Caco-2 (cell line): ENCODE measurements around the gene RAB9A. TPM values are rescaled to one million over a fixed set of nuclear protein-coding genes. Genes with fewer than 3 reads are reported as not detected.

ENCODE experiments used
- BruUV-seq: library from RNA; stranded (reverse); fragments of 400-500 nt; replicated peaks from 2 replicates; lab custom pipeline; 2021; lab: Mats Ljungman, UMichigan
- CTCF ChIA-PET: fragments of 300-600 bp; sonication (Branson Sonifier 250); formaldehyde crosslinking; loops from one replicate; lab custom pipeline; 2022; ENCODE audit warnings: antibody characterized with exemption; lab: Charles Lee
- POLR2A ChIA-PET: fragments of 300-600 bp; sonication (Branson Sonifier 250); formaldehyde crosslinking; loops from one replicate; lab custom pipeline; 2022; ENCODE audit warnings: antibody characterized with exemption; lab: Charles Lee
- DNase-seq, 2 experiments: peaks; one replicate each; pipeline versions ENCODE4 v3.0.0 to v3.0.0-alpha.2; 2020 to 2022
- H3K27me3 ChIP-seq: replicated peaks from 2 replicates; pipeline ENCODE4 v1.6.0; 2011; ENCODE audit warnings: low read length; ENCODE audit not compliant: control insufficient read depth, insufficient read depth
- H3K36me3 ChIP-seq: 2 replicates; pipeline ENCODE4 v1.5.1; 2011; ENCODE audit warnings: low read length; ENCODE audit not compliant: control insufficient read depth, insufficient read depth
- H3K4me1 ChIP-seq: fragments of 250-450 bp; sonication (Bioruptor Pico); 2 replicates; pipeline ENCODE4 v1.5.1; 2020; ENCODE audit warnings: mild to moderate bottlenecking
- H3K4me3 ChIP-seq: 2 replicates; pipeline ENCODE4 v1.5.1; 2011; ENCODE audit warnings: low read depth, mild to moderate bottlenecking, control low read depth, low read length
- H3K9me3 ChIP-seq: fragments of 250-450 bp; sonication (Bioruptor Pico); 2 replicates; pipeline ENCODE4 v1.5.1; 2020; ENCODE audit warnings: mild to moderate bottlenecking, moderate library complexity
- H3K27ac Mint-ChIP-seq: one replicate; pipeline ENCODE4 v1.8.0; 2022; ENCODE audit warnings: mixed read lengths; ENCODE audit not compliant: unreplicated experiment
- H3K27me3 Mint-ChIP-seq: one replicate; pipeline ENCODE4 v1.8.0; 2022; ENCODE audit warnings: mixed read lengths; ENCODE audit not compliant: insufficient read depth, unreplicated experiment
- H3K36me3 Mint-ChIP-seq: one replicate; pipeline ENCODE4 v1.8.0; 2022; ENCODE audit warnings: mild to moderate bottlenecking, mixed read lengths; ENCODE audit not compliant: insufficient read depth, unreplicated experiment
- H3K4me1 Mint-ChIP-seq: one replicate; pipeline ENCODE4 v1.8.0; 2022; ENCODE audit warnings: low read depth, mixed read lengths; ENCODE audit not compliant: unreplicated experiment
- H3K4me3 Mint-ChIP-seq: one replicate; pipeline ENCODE4 v1.8.0; 2022; ENCODE audit warnings: mild to moderate bottlenecking, moderate library complexity, mixed read lengths; ENCODE audit not compliant: unreplicated experiment
- H3K9me3 Mint-ChIP-seq: one replicate; pipeline ENCODE4 v1.8.0; 2022; ENCODE audit warnings: mixed read lengths; ENCODE audit not compliant: unreplicated experiment
- intact Hi-C: fragments of 100-400 bp; cut with micrococcal nuclease; formaldehyde crosslinking; loops from one replicate; pipeline ENCODE4 v1.10.0; 2022; ENCODE audit not compliant: unreplicated experiment
- total RNA-seq: library from RNA; stranded (reverse); gene quantifications from 2 replicates; pipeline ENCODE4 v1.2.3, GENCODE V29; 2022
- TF ChIP-seq, protein P1 (sequence below), 2 experiments: fragments of 200-600 bp in 1 of 2; IDR thresholded peaks; 1 replicate in 1 of 2; 2 replicates in 1 of 2; pipeline versions ENCODE4 v1.5.1 to v1.8.0; 2011 to 2022; ENCODE audit warnings: antibody characterized with exemption in 1 of 2, control low read depth in 1 of 2, inconsistent platforms in 1 of 2, low read depth in 1 of 2, low read length in 1 of 2, mild to moderate bottlenecking in 1 of 2, moderate library complexity in 1 of 2; ENCODE audit not compliant: insufficient read depth in 1 of 2, severe bottlenecking in 1 of 2, unreplicated experiment in 1 of 2

The RAB9A gene
- total RNA-seq, 1 experiment from 2014 or later = 22.9 TPM

- Mint-ChIP-seq H3K9me3 (no peaks in the 10 kb centered on the region), H3K36me3 (peaks cover 28% of the 10 kb centered on the region), H3K4me1 (peaks cover 11% of the 10 kb centered on the region), H3K27ac (peak overlapping the region; percentile 65), H3K4me3 (peak overlapping the region; percentile 35), H3K27me3 (no peaks in the 10 kb centered on the region)
- ChIA-PET CTCF (no interaction called here), POLR2A (interaction anchor here (1.6 kb wide), 1 partner anchor 18 kb away, joined by 5 read pairs; the partner anchor contains the start of genes OFD1 and TRAPPC2)
- Histone ChIP-seq H3K36me3 (no peaks in the 10 kb centered on the region), H3K4me3 (no peak overlapping the region), H3K4me1 (peaks cover 35% of the 10 kb centered on the region), H3K27me3 (no peaks in the 10 kb centered on the region), H3K9me3 (no peaks in the 10 kb centered on the region)
- TF ChIP-seq, protein P1, sequence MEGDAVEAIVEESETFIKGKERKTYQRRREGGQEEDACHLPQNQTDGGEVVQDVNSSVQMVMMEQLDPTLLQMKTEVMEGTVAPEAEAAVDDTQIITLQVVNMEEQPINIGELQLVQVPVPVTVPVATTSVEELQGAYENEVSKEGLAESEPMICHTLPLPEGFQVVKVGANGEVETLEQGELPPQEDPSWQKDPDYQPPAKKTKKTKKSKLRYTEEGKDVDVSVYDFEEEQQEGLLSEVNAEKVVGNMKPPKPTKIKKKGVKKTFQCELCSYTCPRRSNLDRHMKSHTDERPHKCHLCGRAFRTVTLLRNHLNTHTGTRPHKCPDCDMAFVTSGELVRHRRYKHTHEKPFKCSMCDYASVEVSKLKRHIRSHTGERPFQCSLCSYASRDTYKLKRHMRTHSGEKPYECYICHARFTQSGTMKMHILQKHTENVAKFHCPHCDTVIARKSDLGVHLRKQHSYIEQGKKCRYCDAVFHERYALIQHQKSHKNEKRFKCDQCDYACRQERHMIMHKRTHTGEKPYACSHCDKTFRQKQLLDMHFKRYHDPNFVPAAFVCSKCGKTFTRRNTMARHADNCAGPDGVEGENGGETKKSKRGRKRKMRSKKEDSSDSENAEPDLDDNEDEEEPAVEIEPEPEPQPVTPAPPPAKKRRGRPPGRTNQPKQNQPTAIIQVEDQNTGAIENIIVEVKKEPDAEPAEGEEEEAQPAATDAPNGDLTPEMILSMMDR (IDR thresholded peaks at IDR 0.05; ENCODE audit: insufficient read depth in 1 of 2, low read depth in 1 of 2, low read length in 1 of 2, severe bottlenecking in 1 of 2, unreplicated experiment in 1 of 2) = no peak
- DNase-seq = no peak
- intact Hi-C loops = loop anchor here (5.0 kb wide), 1 partner anchor 245 kb away; no protein-coding TSS in a partner anchor
- BruUV-seq = no TSS peak
These were observed 63.7 kb downstream of the RAB9A start for GRCh38 chrX:13752646-13753045.

DNA sequence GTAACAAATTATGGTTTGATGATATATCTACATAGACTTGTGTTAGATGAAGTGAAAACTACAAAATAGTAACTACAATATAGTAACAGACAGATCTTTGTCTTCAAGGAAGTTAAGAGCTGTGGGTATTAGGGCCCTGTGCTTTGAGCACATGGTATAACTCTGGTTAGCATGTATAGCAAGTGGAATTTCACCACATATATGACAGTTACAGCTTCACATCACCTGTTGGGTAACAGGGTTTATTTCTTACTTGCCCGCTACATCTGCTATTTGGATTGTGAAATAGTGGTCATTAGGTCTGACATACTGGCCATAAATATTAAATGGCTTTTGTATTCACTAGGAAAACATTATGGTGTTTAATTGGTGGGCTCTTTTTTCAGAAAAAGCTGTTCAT lies 65.8 kb downstream of the RAB9A start:
- H3K27ac Mint-ChIP-seq = no peak overlapping the region
- ChIA-PET POLR2A (interaction anchor here (2.2 kb wide), 1 partner anchor 20 kb away, joined by 9 read pairs; the partner anchor contains the start of genes OFD1 and TRAPPC2), CTCF (interaction anchor here (0.5 kb wide), 1 partner anchor 148 kb away, joined by 3 read pairs; no protein-coding TSS in a partner anchor)
- Histone ChIP-seq H3K9me3 (no peaks in the 10 kb centered on the region), H3K36me3 (no peaks in the 10 kb centered on the region), H3K27me3 (no peaks in the 10 kb centered on the region), H3K4me3 (no peak overlapping the region), H3K4me1 (peaks cover 35% of the 10 kb centered on the region)
- no peaks in the 10 kb centered on the region for H3K27me3 Mint-ChIP-seq
- peak in 1 of 2 experiments; percentile 20 for DNase-seq
- H3K4me3 Mint-ChIP-seq = no peak overlapping the region
- peaks cover 42% of the 10 kb centered on the region for H3K36me3 Mint-ChIP-seq
- intact Hi-C loops = loop anchor here (5.0 kb wide), 1 partner anchor 247 kb away; no protein-coding TSS in a partner anchor
- peaks cover 9% of the 10 kb centered on the region for H3K4me1 Mint-ChIP-seq
- TF ChIP-seq, protein P1 (IDR thresholded peaks at IDR 0.05; ENCODE audit: insufficient read depth in 1 of 2, low read depth in 1 of 2, low read length in 1 of 2, severe bottlenecking in 1 of 2, unreplicated experiment in 1 of 2) = no peak
- BruUV-seq = no TSS peak
- H3K9me3 Mint-ChIP-seq = no peaks in the 10 kb centered on the region

- H3K4me1 Mint-ChIP-seq = peaks cover 9% of the 10 kb centered on the region
These were observed 66.3 kb downstream of the RAB9A start for GRCh38 chrX:13755254-13755653.

More at GRCh38 chrX:13755254-13755653, 66.3 kb downstream of the RAB9A start:
- Mint-ChIP-seq H3K4me3 (peak overlapping the region; percentile 29), H3K27me3 (no peaks in the 10 kb centered on the region), H3K9me3 (no peaks in the 10 kb centered on the region), H3K36me3 (peaks cover 37% of the 10 kb centered on the region), H3K27ac (no peak overlapping the region)
- TF ChIP-seq, protein P1 (IDR thresholded peaks at IDR 0.05; ENCODE audit: insufficient read depth in 1 of 2, low read depth in 1 of 2, low read length in 1 of 2, severe bottlenecking in 1 of 2, unreplicated experiment in 1 of 2) = no peak
- POLR2A ChIA-PET = interaction anchor here (2.2 kb wide), 1 partner anchor 21 kb away, joined by 9 read pairs; the partner anchor contains the start of genes OFD1 and TRAPPC2
- intact Hi-C loops = no loop called here
- Histone ChIP-seq H3K9me3 (no peaks in the 10 kb centered on the region), H3K4me3 (no peak overlapping the region), H3K27me3 (no peaks in the 10 kb centered on the region), H3K4me1 (peaks cover 35% of the 10 kb centered on the region), H3K36me3 (no peaks in the 10 kb centered on the region)
- CTCF ChIA-PET = interaction anchor here (0.5 to 0.8 kb wide), 2 partner anchors 147 to 267 kb away, joined by 3 read pairs; no protein-coding TSS in a partner anchor
- no TSS peak for BruUV-seq
- DNase-seq = peak in 1 of 2 experiments; percentile 14
